Neutrophil (primary cell): ENCODE data around the gene PROB1.

Source experiments
- H3K27ac ChIP-seq: fragments of 200-600 bp; sonication (generic); 2 replicates; pipeline ENCODE4 v1.5.1; 2016; ENCODE audit warnings: mild to moderate bottlenecking, moderate library complexity
- H3K27me3 ChIP-seq: fragments of 200-600 bp; sonication (generic); 2 replicates; pipeline ENCODE4 v1.6.0; 2016; ENCODE audit warnings: mild to moderate bottlenecking
- H3K36me3 ChIP-seq: fragments of 200-600 bp; sonication (generic); 2 replicates; pipeline ENCODE4 v1.5.1; 2017
- H3K4me1 ChIP-seq, 2 experiments: fragments of 200-600 bp in 1 of 2; sonication (generic) in 1 of 2; 1 replicate in 1 of 2; 2 replicates in 1 of 2; pipeline versions ENCODE4 v1.5.1 to v1.6.1; 2013 to 2016; ENCODE audit warnings: low read depth in 1 of 2, low read length in 1 of 2, mild to moderate bottlenecking in 1 of 2, moderate library complexity in 1 of 2; ENCODE audit not compliant: control insufficient read depth in 1 of 2, insufficient read depth in 1 of 2
- H3K4me3 ChIP-seq, 2 experiments: fragments of 200-600 bp in 1 of 2; sonication (generic) in 1 of 2; 1 replicate in 1 of 2; 2 replicates in 1 of 2; pipeline ENCODE4 v1.5.1; 2013 to 2016; ENCODE audit warnings: low read depth in 1 of 2, low read length in 1 of 2, mild to moderate bottlenecking in 1 of 2, moderate library complexity in 1 of 2
- H3K9me3 ChIP-seq: fragments of 200-600 bp; sonication (generic); 2 replicates; pipeline ENCODE4 v1.5.1; 2016
- CTCF ChIP-seq: fragments of 200-600 bp; sonication (generic); IDR thresholded peaks from 2 replicates; pipeline ENCODE4 v1.5.1; 2016; ENCODE audit warnings: antibody characterized with exemption

The PROB1 gene

GRCh38 chr5:139404484-139404840 is 9.6 kb upstream of the PROB1 start:
- Histone ChIP-seq H3K4me1 (peaks cover 14 to 16% of the 10 kb centered on the region in 2 experiments), H3K27me3 (no peaks in the 10 kb centered on the region), H3K9me3 (no peaks in the 10 kb centered on the region), H3K36me3 (no peaks in the 10 kb centered on the region), H3K27ac (peak overlapping the region; percentile 92), H3K4me3 (peak overlapping the region; percentile 70 to 91)
- no peak for TF ChIP-seq CTCF

- Histone ChIP-seq H3K36me3 (no peaks in the 10 kb centered on the region), H3K4me3 (peak within 1 kb of the TSS; percentile 70 to 91), H3K27ac (peak within 1 kb of the TSS; percentile 92), H3K9me3 (no peaks in the 10 kb centered on the region), H3K4me1 (peaks cover 14 to 16% of the 10 kb centered on the region in 2 experiments), H3K27me3 (no peaks in the 10 kb centered on the region)
- TF ChIP-seq CTCF: no peak
Measured at GRCh38 chr5:139403787-139404483, 9.0 kb upstream of the PROB1 start, which contains the start of gene SPATA24. TSS of gene SPATA24 (minus strand) at chr5:139404089. CDS start at chr5:139404060, 29 bp downstream.

- no peaks in the 10 kb centered on the region for H3K9me3 ChIP-seq
- H3K4me3 ChIP-seq: peak overlapping the region; percentile 70 to 91
- H3K36me3 ChIP-seq: no peaks in the 10 kb centered on the region
- H3K27ac ChIP-seq: peak overlapping the region; percentile 92
- TF ChIP-seq CTCF: no peak
- H3K4me1 ChIP-seq: peaks cover 14 to 16% of the 10 kb centered on the region in 2 experiments
- no peaks in the 10 kb centered on the region for H3K27me3 ChIP-seq
Measured at GRCh38 chr5:139403418-139403786, 8.5 kb upstream of the PROB1 start.

GRCh38 chr5:139402561-139403158 is 7.8 kb upstream of the PROB1 start:
- H3K9me3 ChIP-seq: no peaks in the 10 kb centered on the region
- no peaks in the 10 kb centered on the region for H3K36me3 ChIP-seq
- peaks cover 14 to 16% of the 10 kb centered on the region in 2 experiments for H3K4me1 ChIP-seq
- no peaks in the 10 kb centered on the region for H3K27me3 ChIP-seq
- no peak overlapping the region for H3K4me3 ChIP-seq
- H3K27ac ChIP-seq: peak overlapping the region; percentile 92
- TF ChIP-seq CTCF: peak; percentile 26

GRCh38 chr5:139401546-139401945 is 6.6 kb upstream of the PROB1 start:
- H3K4me3 ChIP-seq: no peak overlapping the region
- no peaks in the 10 kb centered on the region for H3K27me3 ChIP-seq
- no peak overlapping the region for H3K27ac ChIP-seq
- TF ChIP-seq CTCF: no peak
- H3K36me3 ChIP-seq: no peaks in the 10 kb centered on the region
- H3K4me1 ChIP-seq: peaks cover 14 to 16% of the 10 kb centered on the region in 2 experiments
- no peaks in the 10 kb centered on the region for H3K9me3 ChIP-seq
